Measurements from ENCODE around the gene NUP85. TPM values are rescaled to one million over a fixed set of nuclear protein-coding genes. Genes with fewer than 3 reads are reported as not detected.
"Not testable (repeated sequence)": the region's sequence is repeated elsewhere in the genome, so short reads cannot be mapped to it uniquely, and the experiment has no call there.

NUP85 gene
- total RNA-seq, 2 donors from 2014 or later: 75.0 to 75.3 TPM

DNA sequence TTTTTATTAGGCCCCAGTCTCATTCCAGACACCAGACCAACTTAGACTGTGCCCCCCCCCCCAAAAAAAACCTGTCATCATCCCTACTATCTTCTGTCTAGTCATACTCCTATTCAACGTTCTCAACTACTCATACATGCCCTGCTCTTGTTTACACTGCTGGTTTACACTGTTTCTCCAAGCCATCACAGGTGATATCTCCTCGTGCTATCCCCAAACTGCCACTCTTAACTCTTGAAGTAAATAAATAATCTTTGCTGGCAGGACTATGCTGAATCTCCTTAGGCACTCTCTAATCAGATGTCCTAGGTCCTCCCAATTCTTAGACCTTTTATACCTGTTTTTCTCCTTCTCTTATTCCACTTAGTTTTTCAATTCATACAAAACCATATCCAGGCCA lies 51.7 kb downstream of the NUP85 start:
- peaks cover 74% of the 10 kb centered on the region for H3K4me1 Mint-ChIP-seq
- ATAC-seq; H3K9me3 ChIP-seq (ENCODE audit: control insufficient read depth, low read length, poor library complexity, severe bottlenecking); DNase-seq; H3K27me3 Mint-ChIP-seq; H3K36me3 Mint-ChIP-seq (ENCODE audit: low read depth); H3K4me3 Mint-ChIP-seq: not testable (repeated sequence)
- peak overlapping the region; percentile 99 for H3K27ac Mint-ChIP-seq

DNA sequence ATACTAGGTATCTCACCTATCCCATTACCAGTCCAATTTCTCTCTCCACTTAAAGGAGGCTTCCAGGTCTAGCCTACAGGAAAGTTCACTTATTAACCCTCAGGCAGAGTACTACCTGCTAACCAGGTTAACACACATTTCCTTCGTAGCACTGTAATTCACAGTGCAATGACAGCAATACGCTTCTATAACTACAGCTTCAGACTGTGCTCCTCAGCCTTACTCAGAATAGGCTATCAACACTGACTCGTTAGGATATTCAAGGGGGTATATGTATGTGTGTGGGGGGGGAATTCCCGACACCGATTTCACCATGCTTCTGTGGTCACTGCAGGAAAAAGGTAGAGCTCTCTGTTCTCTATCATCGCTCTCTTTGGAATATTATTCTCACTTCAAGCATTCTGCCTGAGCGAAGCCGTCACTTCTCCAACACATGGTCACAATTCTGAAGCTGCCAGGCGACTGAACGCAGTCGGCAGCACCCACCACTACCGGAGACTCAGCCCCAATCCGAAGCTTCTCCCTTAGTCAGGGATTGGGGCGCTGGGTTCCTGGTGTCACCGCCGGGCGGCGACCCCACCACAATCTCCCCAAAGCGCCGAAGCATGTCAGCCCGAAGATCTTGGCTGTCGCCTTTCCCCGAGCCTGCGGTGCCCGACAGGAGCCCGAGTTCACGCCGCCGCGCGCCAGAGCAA lies 55.3 kb downstream of the NUP85 start:
- DNase-seq (peak in 1 of 3 donors; percentile 36), ATAC-seq (peak; percentile 34)
- Mint-ChIP-seq H3K4me3 (peak overlapping the region; percentile 97), H3K36me3 (ENCODE audit: low read depth) (no peaks in the 10 kb centered on the region), H3K27ac (peak overlapping the region; percentile 99), H3K27me3 (no peaks in the 10 kb centered on the region), H3K4me1 (peaks cover 54% of the 10 kb centered on the region)
- no peaks in the 10 kb centered on the region for H3K9me3 ChIP-seq (ENCODE audit: control insufficient read depth, low read length, poor library complexity, severe bottlenecking)

DNA sequence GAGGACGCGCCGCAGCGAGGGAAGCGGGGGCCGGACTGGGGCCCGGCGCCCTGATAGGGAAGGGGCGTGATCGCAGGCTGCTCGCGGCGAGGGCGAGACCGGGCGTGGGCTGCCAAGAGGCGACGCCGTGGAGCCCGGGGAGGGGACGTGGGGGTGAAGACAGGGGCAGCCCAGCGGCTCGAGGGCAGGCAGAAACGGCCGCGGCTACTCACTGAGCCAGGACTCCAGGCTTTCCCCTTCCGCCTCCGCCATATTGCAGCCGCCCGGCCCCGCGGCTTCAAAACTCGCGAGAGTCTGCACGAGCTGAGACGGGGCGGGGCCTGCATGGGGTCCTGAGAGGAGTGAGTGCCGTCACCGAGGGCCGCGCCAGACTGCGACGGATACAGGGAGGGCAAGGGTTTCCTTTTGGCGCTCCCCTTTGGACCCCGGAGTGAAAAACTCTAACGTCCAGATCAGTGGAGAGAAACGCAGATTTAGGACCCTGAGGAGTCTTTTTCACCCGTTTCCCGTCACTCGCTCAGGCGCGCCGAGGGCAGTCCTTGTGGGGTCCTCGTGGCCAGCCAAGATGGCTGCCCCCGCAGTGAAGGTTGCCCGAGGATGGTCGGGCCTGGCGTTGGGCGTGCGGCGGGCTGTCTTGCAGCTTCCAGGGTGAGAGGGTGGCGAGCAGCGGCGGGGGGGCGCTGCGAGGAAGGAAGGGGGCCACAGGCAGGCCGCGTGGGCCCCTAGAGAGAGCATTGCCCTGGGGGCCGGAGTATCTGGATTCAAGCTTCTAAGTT lies 56.0 kb downstream of the NUP85 start, which contains the start of the genes GGA3 and MRPS7:
TSS of gene GGA3 (minus strand) at position 271 of the 776 bp plus-strand sequence. CDS start at position 252, 19 bp downstream.
TSS of gene MRPS7 (plus strand) at position 544 of the 776 bp plus-strand sequence. CDS start at position 566, 22 bp downstream.
- Mint-ChIP-seq H3K36me3 (ENCODE audit: low read depth) (no peaks in the 10 kb centered on the region), H3K27me3 (no peaks in the 10 kb centered on the region), H3K4me1 (peaks cover 47% of the 10 kb centered on the region), H3K4me3 (peak within 1 kb of the TSS; percentile 97), H3K27ac (peak within 1 kb of the TSS; percentile 99)
- ATAC-seq (peak; percentile 94), DNase-seq (peak; percentile 92 to 96 (median 92))
- no peaks in the 10 kb centered on the region for H3K9me3 ChIP-seq (ENCODE audit: control insufficient read depth, low read length, poor library complexity, severe bottlenecking)

- peak overlapping the region; percentile 99 for H3K27ac Mint-ChIP-seq
- no peaks in the 10 kb centered on the region for H3K27me3 Mint-ChIP-seq
- H3K4me3 Mint-ChIP-seq: peak overlapping the region; percentile 97
- DNase-seq (no peak), ATAC-seq (peak; percentile 17)
- H3K36me3 Mint-ChIP-seq (ENCODE audit: low read depth): no peaks in the 10 kb centered on the region
- peaks cover 43% of the 10 kb centered on the region for H3K4me1 Mint-ChIP-seq
- H3K9me3 ChIP-seq (ENCODE audit: control insufficient read depth, low read length, poor library complexity, severe bottlenecking): no peaks in the 10 kb centered on the region
Measured at GRCh38 chr17:75262112-75262606, 56.7 kb downstream of the NUP85 start.

DNA sequence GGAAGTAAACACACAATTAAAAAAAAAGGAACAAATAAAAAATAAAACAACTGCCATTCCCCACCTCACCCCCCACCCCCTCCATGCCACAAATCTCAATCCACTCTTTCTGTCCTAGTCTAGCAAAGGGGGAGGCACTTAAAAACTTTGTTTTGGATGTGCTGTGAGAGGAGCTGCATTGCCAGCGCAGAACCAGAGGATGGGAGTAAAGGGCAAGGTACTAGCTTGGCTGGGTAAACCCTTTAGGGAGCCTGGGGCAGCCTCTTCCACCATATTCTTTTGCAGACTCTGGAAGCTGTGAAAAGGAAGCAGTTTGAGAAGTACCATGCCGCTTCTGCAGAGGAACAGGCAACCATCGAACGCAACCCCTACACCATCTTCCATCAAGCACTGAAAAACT lies 57.6 kb downstream of the NUP85 start:
- no peaks in the 10 kb centered on the region for H3K9me3 ChIP-seq (ENCODE audit: control insufficient read depth, low read length, poor library complexity, severe bottlenecking)
- no peaks in the 10 kb centered on the region for H3K27me3 Mint-ChIP-seq
- H3K4me1 Mint-ChIP-seq: peaks cover 34% of the 10 kb centered on the region
- no peak for ATAC-seq
- no peak for DNase-seq
- peak overlapping the region; percentile 97 for H3K4me3 Mint-ChIP-seq
- H3K36me3 Mint-ChIP-seq (ENCODE audit: low read depth): no peaks in the 10 kb centered on the region
- peak overlapping the region; percentile 16 for H3K27ac Mint-ChIP-seq

- Mint-ChIP-seq H3K27me3 (no peaks in the 10 kb centered on the region), H3K27ac (no peak overlapping the region), H3K4me1 (peaks cover 26% of the 10 kb centered on the region), H3K4me3 (no peak overlapping the region), H3K36me3 (ENCODE audit: low read depth) (no peaks in the 10 kb centered on the region)
- ATAC-seq: no peak
- DNase-seq: no peak
- H3K9me3 ChIP-seq (ENCODE audit: control insufficient read depth, low read length, poor library complexity, severe bottlenecking): no peaks in the 10 kb centered on the region
Measured at GRCh38 chr17:75265614-75266315, 60.3 kb downstream of the NUP85 start.

DNA sequence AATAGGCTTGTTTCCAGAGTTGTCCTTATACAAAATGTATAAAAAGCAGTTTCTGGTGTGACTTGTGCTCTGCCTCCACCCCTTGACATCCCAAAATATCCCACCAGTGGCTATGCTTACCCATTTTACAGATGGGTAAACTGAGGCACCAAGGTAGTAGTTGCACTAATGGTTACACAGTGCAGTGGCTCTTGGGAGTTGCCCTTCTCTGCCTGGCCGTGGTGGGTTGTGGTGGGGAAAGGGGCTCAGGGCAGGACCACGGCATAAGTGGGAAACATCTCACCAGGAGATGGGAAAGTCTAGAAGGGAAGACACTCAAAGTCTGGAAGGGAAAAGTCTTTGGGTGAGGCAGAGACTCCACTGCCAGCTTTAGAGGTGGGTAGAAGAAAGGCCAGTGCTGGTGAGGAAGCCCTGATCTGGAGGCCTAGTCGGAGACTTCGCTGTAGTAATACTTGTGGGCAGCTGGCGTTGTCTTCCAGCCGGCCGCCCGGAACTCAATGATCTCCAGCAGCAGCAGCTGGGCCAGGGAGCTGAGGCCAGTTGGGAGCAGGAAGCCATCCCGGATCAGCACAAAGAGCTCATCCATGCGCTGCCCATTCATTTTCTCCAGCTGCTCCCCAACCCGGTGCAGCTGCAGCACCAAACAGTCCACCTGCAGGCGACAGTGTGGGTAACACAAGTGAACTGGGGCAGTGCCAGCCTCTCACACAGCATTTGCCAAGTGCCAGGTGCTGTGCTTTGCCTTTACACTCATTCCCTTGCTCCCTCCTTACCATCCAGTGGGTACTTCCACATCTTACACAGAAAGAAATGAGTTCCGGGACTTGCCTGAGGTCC lies 61.1 kb downstream of the NUP85 start:
- Mint-ChIP-seq H3K27me3 (no peaks in the 10 kb centered on the region), H3K27ac (no peak overlapping the region), H3K4me1 (peaks cover 21% of the 10 kb centered on the region), H3K36me3 (ENCODE audit: low read depth) (no peaks in the 10 kb centered on the region), H3K4me3 (no peak overlapping the region)
- no peak for DNase-seq
- H3K9me3 ChIP-seq (ENCODE audit: control insufficient read depth, low read length, poor library complexity, severe bottlenecking): no peaks in the 10 kb centered on the region
- ATAC-seq: no peak

DNA sequence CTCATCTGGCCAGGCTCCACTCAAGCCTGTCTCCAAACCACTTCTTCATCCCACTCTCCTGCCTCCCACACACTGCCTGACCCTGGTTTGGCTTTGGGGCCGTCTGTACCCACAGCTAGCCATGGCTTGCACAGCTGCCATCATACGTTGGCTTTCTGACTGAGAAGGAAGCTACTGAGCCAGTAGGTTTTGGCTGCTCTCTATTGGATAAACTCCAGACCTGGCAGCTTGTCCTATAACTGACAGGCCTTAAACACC lies 61.6 kb downstream of the NUP85 start:
- DNase-seq: no peak
- no peak overlapping the region for H3K4me3 Mint-ChIP-seq
- no peaks in the 10 kb centered on the region for H3K9me3 ChIP-seq (ENCODE audit: control insufficient read depth, low read length, poor library complexity, severe bottlenecking)
- ATAC-seq: no peak
- H3K27ac Mint-ChIP-seq: no peak overlapping the region
- H3K4me1 Mint-ChIP-seq: peaks cover 20% of the 10 kb centered on the region
- H3K27me3 Mint-ChIP-seq: no peaks in the 10 kb centered on the region
- no peaks in the 10 kb centered on the region for H3K36me3 Mint-ChIP-seq (ENCODE audit: low read depth)

- ATAC-seq (no peak), DNase-seq (no peak)
- Mint-ChIP-seq H3K4me3 (no peak overlapping the region), H3K36me3 (ENCODE audit: low read depth) (no peaks in the 10 kb centered on the region), H3K27ac (no peak overlapping the region), H3K4me1 (peaks cover 15% of the 10 kb centered on the region), H3K27me3 (no peaks in the 10 kb centered on the region)
- no peaks in the 10 kb centered on the region for H3K9me3 ChIP-seq (ENCODE audit: control insufficient read depth, low read length, poor library complexity, severe bottlenecking)
Measured at GRCh38 chr17:75267411-75268232, 62.1 kb downstream of the NUP85 start.

- no peak for DNase-seq
- H3K27me3 Mint-ChIP-seq: no peaks in the 10 kb centered on the region
- H3K4me3 Mint-ChIP-seq: peak overlapping the region; percentile 89
- H3K4me1 Mint-ChIP-seq: peaks cover 24% of the 10 kb centered on the region
- no peak for ATAC-seq
- no peaks in the 10 kb centered on the region for H3K9me3 ChIP-seq (ENCODE audit: control insufficient read depth, low read length, poor library complexity, severe bottlenecking)
- H3K36me3 Mint-ChIP-seq (ENCODE audit: low read depth): peaks cover 2% of the 10 kb centered on the region
- H3K27ac Mint-ChIP-seq: peak overlapping the region; percentile 80
Measured at GRCh38 chr17:75269844-75270217, 64.4 kb downstream of the NUP85 start.

- no peaks in the 10 kb centered on the region for H3K9me3 ChIP-seq (ENCODE audit: control insufficient read depth, low read length, poor library complexity, severe bottlenecking)
- Mint-ChIP-seq H3K27me3 (no peaks in the 10 kb centered on the region), H3K4me3 (peak overlapping the region; percentile 89), H3K36me3 (ENCODE audit: low read depth) (peaks cover 2% of the 10 kb centered on the region), H3K27ac (peak overlapping the region; percentile 80), H3K4me1 (peaks cover 26% of the 10 kb centered on the region)
- DNase-seq: peak; percentile 29 to 32 (median 30)
- ATAC-seq: peak; percentile 32
Measured at GRCh38 chr17:75270218-75270965, 64.9 kb downstream of the NUP85 start.

DNA sequence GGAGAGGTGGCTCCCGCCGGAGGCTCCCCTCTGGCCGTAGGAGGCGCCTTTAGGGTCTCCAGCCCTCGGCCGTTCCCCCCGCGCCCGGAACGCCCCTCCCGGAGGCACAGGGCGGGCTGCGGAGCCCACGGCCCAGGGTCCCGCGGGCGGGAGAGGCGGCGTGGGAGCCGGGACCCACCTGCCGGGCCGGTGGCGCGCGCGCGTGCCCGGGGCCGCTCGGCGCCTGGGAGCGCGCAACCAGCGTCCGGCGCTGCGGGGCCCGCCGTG lies 65.4 kb downstream of the NUP85 start, which contains the start of gene MIF4GD:
TSS of gene MIF4GD (minus strand) at position 266 of the 267 bp plus-strand sequence. CDS start 1,036 bp downstream, outside the sequence.
- peak within 1 kb of the TSS; percentile 90 for H3K4me3 Mint-ChIP-seq
- H3K4me1 Mint-ChIP-seq: peaks cover 26% of the 10 kb centered on the region
- peaks cover 2% of the 10 kb centered on the region for H3K36me3 Mint-ChIP-seq (ENCODE audit: low read depth)
- no peaks in the 10 kb centered on the region for H3K9me3 ChIP-seq (ENCODE audit: control insufficient read depth, low read length, poor library complexity, severe bottlenecking)
- no peaks in the 10 kb centered on the region for H3K27me3 Mint-ChIP-seq
- no peak for ATAC-seq
- H3K27ac Mint-ChIP-seq: peak within 1 kb of the TSS; percentile 80
- DNase-seq: no peak

All from T-helper 17 cell (primary cell).